Large intestine (tissue), 3 donors: ENCODE results near the gene ARMH3. TPM values are rescaled to one million over a fixed set of nuclear protein-coding genes. Genes with fewer than 3 reads are reported as not detected.

Experiments
- DNase-seq, 2 donors: peaks; one replicate each; pipeline versions ENCODE4 v3.0.0 to v3.0.0-alpha.2; 2013
- H3K27ac ChIP-seq: one replicate; pipeline ENCODE4 v1.5.1; 2013; ENCODE audit warnings: low read length
- H3K27me3 ChIP-seq: 2 replicates; pipeline ENCODE4 v1.6.1; 2013; ENCODE audit warnings: low read length; ENCODE audit not compliant: control insufficient read depth, insufficient read depth
- H3K36me3 ChIP-seq: 2 replicates; pipeline ENCODE4 v1.6.1; 2013; ENCODE audit warnings: low read length; ENCODE audit not compliant: control insufficient read depth, insufficient read depth
- H3K4me1 ChIP-seq: one replicate; pipeline ENCODE4 v1.6.1; 2013; ENCODE audit warnings: low read length; ENCODE audit not compliant: control insufficient read depth, insufficient read depth
- H3K4me3 ChIP-seq: one replicate; pipeline ENCODE4 v1.5.1; 2013; ENCODE audit warnings: low read length
- H3K9me3 ChIP-seq: one replicate; pipeline ENCODE4 v1.6.1; 2013; ENCODE audit warnings: mild to moderate bottlenecking, low read depth, low read length, moderate library complexity; ENCODE audit not compliant: control insufficient read depth
- WGBS: methylation state at CpG from one replicate; pipeline ENCODE4 v1.1.5; 2013; ENCODE audit warnings: low lambda C conversion rate; ENCODE audit not compliant: insufficient coverage; 5-methylcytosine and 5-hydroxymethylcytosine counted together
- polyA plus RNA-seq: library from polyadenylated mRNA; unstranded; fragments of 120-200 nt; gene quantifications from one replicate; pipeline ENCODE4 v1.2.1, GENCODE V29; 2013

Gene ARMH3
- polyA plus RNA-seq, 1 donor: 19.3 TPM

DNA sequence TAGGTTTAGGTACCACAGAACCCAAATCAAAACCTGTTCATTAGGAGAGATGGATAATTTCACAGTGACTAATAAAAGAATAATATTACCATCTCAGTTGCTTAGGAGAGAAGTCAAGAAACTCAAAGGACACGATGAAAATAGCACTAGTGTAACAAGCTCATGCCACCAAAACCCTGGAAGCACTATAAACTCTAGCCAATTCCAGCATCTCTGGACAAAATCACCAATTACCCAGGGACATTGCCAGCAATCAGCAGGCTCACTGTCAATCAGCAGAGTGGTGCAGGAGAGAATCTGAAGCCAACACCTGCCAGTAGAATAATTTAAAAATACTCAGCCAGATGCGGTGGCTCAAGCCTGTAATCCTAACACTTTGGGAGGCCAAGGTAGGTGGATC, 88.9 kb downstream of the ARMH3 start:
- WGBS: 100% methylated on average over 1 of the region's 2 CpGs
- no peak for DNase-seq
- H3K4me1 ChIP-seq: no peaks in the 10 kb centered on the region
- no peaks in the 10 kb centered on the region for H3K9me3 ChIP-seq
- no peak overlapping the region for H3K27ac ChIP-seq
- no peaks in the 10 kb centered on the region for H3K27me3 ChIP-seq
- no peak overlapping the region for H3K4me3 ChIP-seq
- H3K36me3 ChIP-seq: peaks cover 36% of the 10 kb centered on the region

DNA sequence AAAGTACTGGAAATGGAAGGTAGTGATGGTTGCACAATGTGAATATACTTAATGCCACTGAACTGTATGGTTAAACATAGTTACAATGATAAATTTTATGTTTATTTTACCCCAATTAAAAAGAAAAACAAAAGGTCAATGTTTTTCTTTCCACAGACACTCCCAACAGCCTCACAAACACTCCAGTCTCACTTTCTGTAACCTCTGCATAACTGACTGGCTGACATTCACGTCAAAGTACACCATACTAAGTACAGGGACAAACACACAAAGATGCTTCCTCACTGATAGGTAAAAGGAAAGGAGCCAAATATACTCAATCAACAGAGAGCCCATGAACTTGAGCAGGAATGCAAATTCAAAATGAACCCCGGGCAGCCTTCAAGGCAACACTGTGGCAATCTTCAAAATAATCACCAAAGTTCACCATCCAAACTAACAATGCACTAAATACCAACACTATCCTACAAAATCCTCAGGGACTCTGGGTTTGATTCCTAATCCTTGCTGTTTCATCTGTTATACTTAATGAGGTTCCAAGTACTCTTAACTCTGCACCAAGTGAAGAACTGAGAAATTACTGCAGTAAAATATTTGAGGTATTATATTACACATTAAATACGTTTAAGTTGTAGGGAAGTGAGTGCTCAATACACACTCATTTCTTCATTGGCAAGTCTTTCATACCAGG, 90.8 kb downstream of the ARMH3 start:
- 60% methylated on average over 1 of the region's 3 CpGs for WGBS
- Histone ChIP-seq H3K27ac (no peak overlapping the region), H3K27me3 (no peaks in the 10 kb centered on the region), H3K4me3 (no peak overlapping the region), H3K9me3 (no peaks in the 10 kb centered on the region), H3K36me3 (peaks cover 28% of the 10 kb centered on the region), H3K4me1 (no peaks in the 10 kb centered on the region)
- DNase-seq: no peak

DNA sequence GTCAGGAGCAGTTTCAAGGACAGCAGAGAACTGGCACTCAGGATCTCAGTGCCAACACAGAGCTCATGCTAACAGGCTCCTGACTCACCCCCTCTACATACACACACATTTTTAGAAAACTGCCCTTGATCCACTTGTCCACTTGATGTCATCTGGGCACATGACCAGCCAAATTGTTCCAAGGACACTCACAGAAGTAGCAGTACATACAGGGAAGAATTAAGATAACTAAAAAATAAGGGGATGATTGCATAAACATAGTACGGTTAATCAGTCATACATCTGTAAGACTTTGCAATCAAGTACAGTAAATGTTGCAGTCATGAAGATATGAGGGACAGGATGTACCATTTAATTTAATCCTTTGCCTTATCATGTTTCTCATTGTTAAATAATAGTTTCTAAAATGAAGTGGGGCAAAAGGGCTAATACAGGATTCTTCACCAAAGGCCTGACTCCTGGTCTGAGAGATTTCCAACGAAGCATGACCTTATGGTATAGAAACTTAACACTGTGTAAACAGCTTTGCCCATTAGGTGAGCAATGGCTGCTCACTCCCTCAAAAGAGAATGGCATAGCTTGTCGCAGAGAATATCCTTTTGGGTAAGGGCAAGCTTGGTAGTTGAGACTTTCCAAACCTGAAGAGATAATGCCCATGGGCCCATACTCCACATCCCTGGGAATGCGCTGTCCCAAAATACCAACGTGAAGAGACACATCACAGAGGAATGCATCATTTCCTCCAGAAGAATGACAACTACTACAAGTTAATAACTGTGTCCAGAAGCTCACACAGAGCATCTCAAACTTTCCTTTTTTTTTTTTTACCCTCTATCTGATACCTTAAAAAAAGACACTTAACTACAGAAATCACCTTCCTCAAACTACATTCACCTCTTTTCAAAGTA, 94.1 kb downstream of the ARMH3 start:
- Histone ChIP-seq H3K4me1 (no peaks in the 10 kb centered on the region), H3K9me3 (no peaks in the 10 kb centered on the region), H3K27ac (no peak overlapping the region), H3K36me3 (peaks cover 10% of the 10 kb centered on the region), H3K27me3 (no peaks in the 10 kb centered on the region), H3K4me3 (no peak overlapping the region)
- 70% methylated on average over 2 of the region's 5 CpGs for WGBS
- DNase-seq: no peak

DNA sequence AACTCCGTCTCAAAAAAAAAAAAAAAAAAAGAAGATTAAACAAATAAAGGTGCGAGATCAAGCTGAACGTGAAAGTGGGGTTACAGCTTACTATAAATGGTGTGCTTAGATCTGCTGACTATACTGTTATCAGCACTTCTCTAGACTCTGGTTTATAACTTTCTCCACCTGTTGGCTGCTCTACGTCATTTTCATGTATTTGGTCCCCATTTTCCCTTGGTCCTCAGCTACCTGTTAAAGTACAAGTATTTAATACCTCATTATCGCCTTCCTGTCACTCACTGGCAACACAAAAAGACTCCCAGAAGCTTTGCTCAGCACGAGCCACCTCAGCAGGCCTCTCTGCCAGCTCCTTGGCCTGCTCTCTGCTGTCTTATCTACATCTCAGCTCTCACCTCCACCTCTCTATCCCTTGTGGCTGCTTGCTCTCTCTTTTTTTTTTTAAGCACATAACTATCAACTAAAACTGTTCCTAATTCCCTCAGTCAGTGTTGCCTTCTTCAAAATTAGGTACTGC, 95.0 kb downstream of the ARMH3 start:
- no peak overlapping the region for H3K27ac ChIP-seq

DNA sequence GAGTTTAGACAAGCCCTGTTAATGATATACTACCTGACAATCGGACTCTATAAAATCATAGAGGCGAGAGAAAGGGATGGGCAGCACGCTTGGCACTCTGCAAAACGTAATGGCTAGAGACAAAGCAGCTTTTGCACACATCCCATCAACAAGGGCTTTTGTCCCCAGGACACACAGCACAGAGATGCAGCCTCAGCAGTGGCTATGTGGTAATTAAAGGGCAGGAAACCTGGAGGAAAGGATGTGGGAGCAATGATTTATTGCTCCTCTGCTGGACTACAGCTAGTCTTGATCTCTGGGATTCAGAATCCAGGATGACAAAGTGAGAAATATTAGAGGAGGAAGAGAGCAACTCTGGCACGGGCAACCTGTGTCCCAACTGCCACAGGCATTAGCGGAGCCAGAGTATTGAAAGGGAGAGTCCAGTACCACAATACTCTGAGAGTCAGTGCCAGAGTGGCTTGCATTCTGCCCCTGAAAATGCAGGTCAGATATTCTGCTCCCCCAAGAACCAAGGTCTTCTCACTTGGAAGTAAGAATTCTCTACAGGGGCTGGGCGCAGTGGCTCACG, 96.5 kb downstream of the ARMH3 start:
- no peak for DNase-seq
- H3K36me3 ChIP-seq: peaks cover 16% of the 10 kb centered on the region
- no peak overlapping the region for H3K27ac ChIP-seq
- H3K27me3 ChIP-seq: no peaks in the 10 kb centered on the region
- WGBS: no CpG with 5 or more reads among the region's 8 CpGs
- H3K4me1 ChIP-seq: no peaks in the 10 kb centered on the region
- H3K4me3 ChIP-seq: no peak overlapping the region
- no peaks in the 10 kb centered on the region for H3K9me3 ChIP-seq

More for the DNA sequence above, 95.0 kb downstream of the ARMH3 start:
- peak; percentile 2 to 39 for DNase-seq
- Histone ChIP-seq H3K4me1 (no peaks in the 10 kb centered on the region), H3K36me3 (peaks cover 14% of the 10 kb centered on the region), H3K27me3 (no peaks in the 10 kb centered on the region), H3K4me3 (no peak overlapping the region), H3K9me3 (no peaks in the 10 kb centered on the region)
- WGBS: no CpG with 5 or more reads among the region's 6 CpGs

DNA sequence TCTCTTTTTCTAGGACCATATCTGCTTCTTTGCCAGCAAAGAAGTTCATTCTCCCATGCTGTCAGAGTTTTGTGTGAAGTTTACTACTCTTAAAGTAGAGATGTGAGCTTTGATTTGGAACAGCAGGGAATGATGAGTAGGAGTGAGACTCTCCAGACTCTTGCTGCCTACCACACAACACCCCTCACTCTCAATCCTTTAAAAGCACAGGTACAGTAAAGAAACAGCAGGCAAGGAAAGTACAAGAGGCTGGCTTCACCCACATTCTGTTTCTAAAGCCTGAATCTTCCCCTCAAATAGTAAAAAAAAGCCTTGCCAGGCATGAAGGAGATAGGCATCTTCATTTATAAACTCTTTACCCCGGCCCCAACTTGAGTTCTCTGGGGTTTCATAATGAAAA, 97.3 kb downstream of the ARMH3 start:
- DNase-seq: no peak
- no peak overlapping the region for H3K4me3 ChIP-seq
- H3K36me3 ChIP-seq: peaks cover 16% of the 10 kb centered on the region
- no peak overlapping the region for H3K27ac ChIP-seq
- H3K9me3 ChIP-seq: no peaks in the 10 kb centered on the region
- WGBS: no CpG with 5 or more reads among the region's 1 CpG
- no peaks in the 10 kb centered on the region for H3K4me1 ChIP-seq
- no peaks in the 10 kb centered on the region for H3K27me3 ChIP-seq

DNA sequence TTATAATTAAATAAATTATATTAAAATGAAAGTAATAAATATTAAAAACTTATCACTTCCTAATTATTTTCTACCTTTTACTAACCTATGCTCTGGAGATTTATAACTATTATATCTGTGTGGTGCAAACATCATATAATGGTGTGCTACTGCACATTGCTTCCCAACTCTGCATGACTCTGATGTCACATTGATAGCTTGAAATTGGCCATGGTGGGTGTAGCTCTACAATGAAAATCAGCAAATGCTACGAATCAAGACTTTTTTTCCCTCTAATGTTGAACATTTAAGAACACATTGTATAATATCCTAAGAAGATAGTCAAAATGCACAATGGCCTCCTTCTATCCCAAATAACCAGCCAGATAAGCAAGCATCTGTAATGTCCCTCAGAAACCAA, 99.1 kb downstream of the ARMH3 start:
- no peak for DNase-seq
- WGBS: no CpG with 5 or more reads among the region's 1 CpG
- peaks cover under 1% of the 10 kb centered on the region for H3K9me3 ChIP-seq
- no peak overlapping the region for H3K4me3 ChIP-seq
- no peak overlapping the region for H3K27ac ChIP-seq
- no peaks in the 10 kb centered on the region for H3K27me3 ChIP-seq
- H3K4me1 ChIP-seq: no peaks in the 10 kb centered on the region
- peaks cover 19% of the 10 kb centered on the region for H3K36me3 ChIP-seq

DNA sequence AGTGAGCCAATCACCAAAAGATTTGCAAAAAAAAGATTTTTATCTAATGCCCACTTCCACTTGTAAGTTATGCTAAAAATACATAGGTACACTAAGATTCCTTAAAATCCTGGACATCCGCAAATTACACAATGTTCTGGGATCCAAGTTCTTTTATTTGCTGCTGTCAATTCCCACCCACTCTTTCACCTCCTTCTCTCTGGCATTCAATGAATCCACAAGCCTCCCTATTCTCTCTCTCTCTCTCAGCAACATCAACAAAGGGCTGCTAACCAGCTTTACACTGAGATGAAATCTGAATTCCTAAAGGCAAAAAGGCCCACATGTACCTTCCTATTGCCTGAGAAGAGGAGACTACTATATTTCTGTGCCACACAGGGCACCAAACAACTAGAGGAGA, 99.9 kb downstream of the ARMH3 start:
- no peak overlapping the region for H3K27ac ChIP-seq
- WGBS: 100% methylated on average over 1 of the region's 1 CpG

DNA sequence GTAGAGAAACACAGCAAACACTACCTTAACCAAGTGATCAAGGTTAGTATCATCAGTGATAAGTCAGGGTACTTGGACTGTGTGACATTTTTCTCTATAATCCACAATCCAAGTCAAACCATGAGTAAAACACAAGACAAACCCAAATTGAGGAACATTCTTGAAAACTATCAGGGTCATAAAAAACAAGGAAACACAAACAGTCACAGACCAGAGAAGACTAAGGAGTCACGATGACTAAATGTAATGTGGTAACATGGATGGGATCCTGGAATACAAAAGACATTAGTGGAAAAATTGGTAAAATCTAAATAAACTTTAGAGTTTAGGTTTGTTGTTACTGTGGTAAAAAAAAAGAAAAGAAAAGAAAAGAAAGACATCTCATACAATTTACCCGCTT, 103.8 kb downstream of the ARMH3 start:
- Histone ChIP-seq H3K4me3 (no peak overlapping the region), H3K36me3 (peaks cover 20% of the 10 kb centered on the region)

More for the DNA sequence above, 99.9 kb downstream of the ARMH3 start:
- Histone ChIP-seq H3K36me3 (peaks cover 22% of the 10 kb centered on the region), H3K4me1 (no peaks in the 10 kb centered on the region), H3K27me3 (no peaks in the 10 kb centered on the region), H3K9me3 (peaks cover 5% of the 10 kb centered on the region), H3K4me3 (no peak overlapping the region)
- peak in 1 of 2 donors; percentile 3 for DNase-seq

DNA sequence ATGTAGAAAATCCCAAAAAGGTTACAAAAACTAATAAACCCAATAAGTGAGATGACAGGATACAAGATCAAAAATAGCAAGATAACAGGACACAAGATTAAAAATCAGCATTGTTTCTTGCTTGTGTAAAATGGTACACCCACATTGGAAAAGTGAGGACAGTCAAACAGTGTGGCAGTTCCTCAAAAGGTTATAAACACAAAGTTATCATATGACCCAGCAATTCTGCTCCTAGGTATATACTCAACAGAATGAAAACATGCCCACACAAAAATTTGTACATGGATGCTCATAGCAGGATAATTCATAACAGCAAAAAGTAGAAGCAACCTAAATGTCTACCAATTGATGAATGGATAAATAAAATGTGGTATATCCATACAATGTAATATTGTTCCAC, 105.8 kb downstream of the ARMH3 start:
- no peaks in the 10 kb centered on the region for H3K27me3 ChIP-seq
- DNase-seq: no peak
- no peak overlapping the region for H3K4me3 ChIP-seq
- peaks cover 8% of the 10 kb centered on the region for H3K9me3 ChIP-seq
- peaks cover 10% of the 10 kb centered on the region for H3K36me3 ChIP-seq
- no peak overlapping the region for H3K27ac ChIP-seq
- no peaks in the 10 kb centered on the region for H3K4me1 ChIP-seq

More for the DNA sequence above, 103.8 kb downstream of the ARMH3 start:
- 100% methylated on average over 1 of the region's 2 CpGs for WGBS
- DNase-seq: no peak
- no peaks in the 10 kb centered on the region for H3K4me1 ChIP-seq
- H3K27ac ChIP-seq: no peak overlapping the region
- peaks cover 8% of the 10 kb centered on the region for H3K9me3 ChIP-seq
- no peaks in the 10 kb centered on the region for H3K27me3 ChIP-seq
